Breast epithelium (tissue), 3 donors: ENCODE results near the gene GSK3A.

Experiments
- POLR2A ChIP-seq: fragments of 450-650 bp; IDR thresholded peaks from one replicate; pipeline ENCODE4 v1.6.1; 2016; ENCODE audit warnings: antibody characterized with exemption, mild to moderate bottlenecking, moderate library complexity
- POLR2AphosphoS5 ChIP-seq, 3 donors: sonication (generic); formaldehyde crosslinking; IDR thresholded peaks; one replicate each; pipeline ENCODE4 v1.6.1; 2017; ENCODE audit warnings: antibody characterized with exemption in 3 of 3
- TF ChIP-seq, protein P1 (sequence below), 3 donors: fragments of 450-650 bp; IDR thresholded peaks; one replicate each; pipeline ENCODE4 v1.5.1; 2016 to 2017; ENCODE audit warnings: antibody characterized with exemption in 3 of 3, mild to moderate bottlenecking in 3 of 3, moderate library complexity in 3 of 3

GRCh38 chr19:42193294-42193693, 49.1 kb downstream of the GSK3A start:
- TF ChIP-seq, protein P1, sequence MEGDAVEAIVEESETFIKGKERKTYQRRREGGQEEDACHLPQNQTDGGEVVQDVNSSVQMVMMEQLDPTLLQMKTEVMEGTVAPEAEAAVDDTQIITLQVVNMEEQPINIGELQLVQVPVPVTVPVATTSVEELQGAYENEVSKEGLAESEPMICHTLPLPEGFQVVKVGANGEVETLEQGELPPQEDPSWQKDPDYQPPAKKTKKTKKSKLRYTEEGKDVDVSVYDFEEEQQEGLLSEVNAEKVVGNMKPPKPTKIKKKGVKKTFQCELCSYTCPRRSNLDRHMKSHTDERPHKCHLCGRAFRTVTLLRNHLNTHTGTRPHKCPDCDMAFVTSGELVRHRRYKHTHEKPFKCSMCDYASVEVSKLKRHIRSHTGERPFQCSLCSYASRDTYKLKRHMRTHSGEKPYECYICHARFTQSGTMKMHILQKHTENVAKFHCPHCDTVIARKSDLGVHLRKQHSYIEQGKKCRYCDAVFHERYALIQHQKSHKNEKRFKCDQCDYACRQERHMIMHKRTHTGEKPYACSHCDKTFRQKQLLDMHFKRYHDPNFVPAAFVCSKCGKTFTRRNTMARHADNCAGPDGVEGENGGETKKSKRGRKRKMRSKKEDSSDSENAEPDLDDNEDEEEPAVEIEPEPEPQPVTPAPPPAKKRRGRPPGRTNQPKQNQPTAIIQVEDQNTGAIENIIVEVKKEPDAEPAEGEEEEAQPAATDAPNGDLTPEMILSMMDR (IDR thresholded peaks at IDR 0.05) = no peak
- no peak for TF ChIP-seq POLR2A
- no peak for TF ChIP-seq POLR2AphosphoS5 (IDR thresholded peaks at IDR 0.05)
